ENCODE measurements around the gene MRPS23. TPM values are rescaled to one million over a fixed set of nuclear protein-coding genes. Genes with fewer than 3 reads are reported as not detected.

MRPS23 gene
- total and polyA plus RNA-seq, 2 of the 8 experiments (the other 6 are each of a cell fraction or from before 2014, with no cell fraction given): 38.6 to 60.4 TPM

GRCh38 chr17:57888311-57889216 is 38.7 kb upstream of the MRPS23 start (continued):
- TF ChIP-seq CBX8 (IDR thresholded peaks at IDR 0.05; ENCODE audit: borderline replicate concordance, low read depth, low read length) (no peak), YY1 (IDR thresholded peaks at IDR 0.05; ENCODE audit: low read depth, low read length) (no peak), JUN (IDR thresholded peaks at IDR 0.05; ENCODE audit: low read depth, low read length) (no peak), KDM5A (IDR thresholded peaks at IDR 0.05; ENCODE audit: low read length) (no peak), TCF12 (IDR thresholded peaks at IDR 0.05; ENCODE audit: low read depth, low read length) (no peak), CBX5 (IDR thresholded peaks at IDR 0.05; ENCODE audit: low read depth, low read length) (no peak), CREB1 (IDR thresholded peaks at IDR 0.05) (no peak), RNF2 (IDR thresholded peaks at IDR 0.05; ENCODE audit: borderline replicate concordance, low read depth, low read length, missing control alignments, poor library complexity, severe bottlenecking) (no peak), EP300 (IDR thresholded peaks at IDR 0.05; ENCODE audit: borderline replicate concordance in 1 of 2, low read depth in 2 of 2, low read length in 2 of 2) (no peak), TEAD4 (IDR thresholded peaks at IDR 0.05; ENCODE audit: low read depth, low read length) (no peak)
